Measurements from ENCODE around the gene FER. TPM values are rescaled to one million over a fixed set of nuclear protein-coding genes. Genes with fewer than 3 reads are reported as not detected.
A peak's percentile ranks its signal among the peaks of the same experiment; 100 is the strongest.

The FER gene
- total and polyA plus RNA-seq, 7 donors: 1.2 to 36.7 (median 24.2) TPM

GRCh38 chr5:108930107-108930506, 182.4 kb downstream of the FER start:
- peaks cover 0 to 4% (median 0%) of the 10 kb centered on the region in 4 donors for H3K36me3 ChIP-seq
- no peak overlapping the region for H3K4me3 ChIP-seq
- H3K27me3 ChIP-seq: no peaks in the 10 kb centered on the region
- no peak overlapping the region for H3K27ac ChIP-seq
- peaks cover 0 to 3% (median 0%) of the 10 kb centered on the region in 4 donors for H3K9me3 ChIP-seq
- TF ChIP-seq POLR2AphosphoS5 (IDR thresholded peaks at IDR 0.05) (no peak), POLR2A (IDR thresholded peaks at IDR 0.05) (no peak), EP300 (IDR thresholded peaks at IDR 0.05) (no peak)
- TF ChIP-seq, protein P1, sequence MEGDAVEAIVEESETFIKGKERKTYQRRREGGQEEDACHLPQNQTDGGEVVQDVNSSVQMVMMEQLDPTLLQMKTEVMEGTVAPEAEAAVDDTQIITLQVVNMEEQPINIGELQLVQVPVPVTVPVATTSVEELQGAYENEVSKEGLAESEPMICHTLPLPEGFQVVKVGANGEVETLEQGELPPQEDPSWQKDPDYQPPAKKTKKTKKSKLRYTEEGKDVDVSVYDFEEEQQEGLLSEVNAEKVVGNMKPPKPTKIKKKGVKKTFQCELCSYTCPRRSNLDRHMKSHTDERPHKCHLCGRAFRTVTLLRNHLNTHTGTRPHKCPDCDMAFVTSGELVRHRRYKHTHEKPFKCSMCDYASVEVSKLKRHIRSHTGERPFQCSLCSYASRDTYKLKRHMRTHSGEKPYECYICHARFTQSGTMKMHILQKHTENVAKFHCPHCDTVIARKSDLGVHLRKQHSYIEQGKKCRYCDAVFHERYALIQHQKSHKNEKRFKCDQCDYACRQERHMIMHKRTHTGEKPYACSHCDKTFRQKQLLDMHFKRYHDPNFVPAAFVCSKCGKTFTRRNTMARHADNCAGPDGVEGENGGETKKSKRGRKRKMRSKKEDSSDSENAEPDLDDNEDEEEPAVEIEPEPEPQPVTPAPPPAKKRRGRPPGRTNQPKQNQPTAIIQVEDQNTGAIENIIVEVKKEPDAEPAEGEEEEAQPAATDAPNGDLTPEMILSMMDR (IDR thresholded peaks at IDR 0.05): no peak
- DNase-seq: no peak
- WGBS, 2 donors: 89 to 92% methylated on average over 3 of the region's 3 CpGs
- H3K4me1 ChIP-seq: peaks cover 0 to 8% (median 3%) of the 10 kb centered on the region in 4 donors
- intact Hi-C loops (cut with DNase I): no loop called here

GRCh38 chr5:108935611-108936010, 187.9 kb downstream of the FER start:
- 72 to 79% methylated on average over 2 of the region's 2 CpGs for WGBS, 2 donors
- H3K27ac ChIP-seq: peak overlapping the region in 1 of 4 donors; percentile 40
- H3K9me3 ChIP-seq: peaks cover 0 to 3% (median 0%) of the 10 kb centered on the region in 4 donors
- DNase-seq: no peak
- no peak overlapping the region for H3K4me3 ChIP-seq
- H3K27me3 ChIP-seq: no peaks in the 10 kb centered on the region
- intact Hi-C loops (cut with DNase I): no loop called here
- TF ChIP-seq, protein P1 (IDR thresholded peaks at IDR 0.05): no peak
- TF ChIP-seq EP300 (IDR thresholded peaks at IDR 0.05) (no peak), POLR2AphosphoS5 (IDR thresholded peaks at IDR 0.05) (no peak), POLR2A (IDR thresholded peaks at IDR 0.05) (no peak)
- peaks cover 0 to 4% (median 0%) of the 10 kb centered on the region in 4 donors for H3K36me3 ChIP-seq
- peaks cover 0 to 18% (median 9%) of the 10 kb centered on the region in 4 donors for H3K4me1 ChIP-seq

GRCh38 chr5:108937221-108937620, 189.5 kb downstream of the FER start:
- intact Hi-C loops (cut with DNase I): no loop called here
- Histone ChIP-seq H3K27me3 (no peaks in the 10 kb centered on the region), H3K4me1 (peaks cover 0 to 18% (median 9%) of the 10 kb centered on the region in 4 donors), H3K4me3 (no peak overlapping the region), H3K36me3 (no peaks in the 10 kb centered on the region), H3K27ac (no peak overlapping the region), H3K9me3 (peaks cover 0 to 3% (median 0%) of the 10 kb centered on the region in 4 donors)
- DNase-seq: no peak
- 95 to 96% methylated on average over 2 of the region's 2 CpGs for WGBS, 2 donors
- TF ChIP-seq EP300 (IDR thresholded peaks at IDR 0.05) (no peak), POLR2A (IDR thresholded peaks at IDR 0.05) (no peak), POLR2AphosphoS5 (IDR thresholded peaks at IDR 0.05) (no peak)
- TF ChIP-seq, protein P1 (IDR thresholded peaks at IDR 0.05): no peak

GRCh38 chr5:108940506-108940905, 192.8 kb downstream of the FER start:
- WGBS, 2 donors: 78 to 90% methylated on average over 4 of the region's 4 CpGs
- H3K27me3 ChIP-seq: no peaks in the 10 kb centered on the region
- TF ChIP-seq POLR2AphosphoS5 (IDR thresholded peaks at IDR 0.05): no peak
- no peak for TF ChIP-seq POLR2A (IDR thresholded peaks at IDR 0.05)
- TF ChIP-seq, protein P1 (IDR thresholded peaks at IDR 0.05): no peak
- no peak for TF ChIP-seq EP300 (IDR thresholded peaks at IDR 0.05)

DNA sequence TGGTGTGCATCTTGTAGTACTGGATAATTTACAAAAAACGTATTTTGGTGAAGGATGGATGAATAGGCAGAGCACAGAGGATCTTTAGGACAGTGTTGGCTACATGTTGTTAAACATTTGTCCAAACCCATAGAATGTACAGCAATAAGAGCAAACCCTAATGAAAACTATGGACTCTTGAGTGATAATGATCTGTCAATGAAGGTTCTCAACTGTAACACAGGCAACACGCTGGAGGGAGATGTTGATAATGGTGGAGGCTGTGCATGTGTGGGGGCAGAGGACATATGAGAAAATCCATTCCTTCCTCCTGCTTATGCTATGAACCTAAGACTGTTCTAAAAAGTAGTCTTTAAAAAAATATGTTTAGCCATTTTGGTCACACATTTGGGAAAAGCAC, 194.0 kb downstream of the FER start:
- H3K9me3 ChIP-seq: no peaks in the 10 kb centered on the region
- 90 to 92% methylated on average over 2 of the region's 2 CpGs for WGBS, 2 donors
- intact Hi-C loops (cut with DNase I): no loop called here

More at GRCh38 chr5:108940506-108940905, 192.8 kb downstream of the FER start:
- H3K4me3 ChIP-seq: no peak overlapping the region
- no peaks in the 10 kb centered on the region for H3K36me3 ChIP-seq
- intact Hi-C loops (cut with DNase I): no loop called here
- H3K27ac ChIP-seq: no peak overlapping the region
- peaks cover 0 to 7% (median 3%) of the 10 kb centered on the region in 4 donors for H3K4me1 ChIP-seq
- DNase-seq: no peak
- H3K9me3 ChIP-seq: no peaks in the 10 kb centered on the region

More for the DNA sequence above, 194.0 kb downstream of the FER start:
- Histone ChIP-seq H3K4me1 (no peaks in the 10 kb centered on the region), H3K36me3 (no peaks in the 10 kb centered on the region), H3K27ac (no peak overlapping the region), H3K27me3 (no peaks in the 10 kb centered on the region), H3K4me3 (no peak overlapping the region)
- no peak for DNase-seq
- no peak for TF ChIP-seq EP300 (IDR thresholded peaks at IDR 0.05)
- no peak for TF ChIP-seq POLR2AphosphoS5 (IDR thresholded peaks at IDR 0.05)
